GM13976 (cell line): ENCODE results near the gene SOD3.

Experiments
- DNase-seq: peaks from one replicate; pipeline ENCODE4 v3.0.0; 2012; ENCODE audit warnings: low spot score
- in situ Hi-C: fragments of 300-500 bp; cut with MboI; formaldehyde crosslinking; loops from one replicate; pipeline ENCODE4 v1.12.0; 2022; ENCODE audit warnings: low sequenced_read_pairs, mixed read lengths, inconsistent platforms; ENCODE audit not compliant: unreplicated experiment
- TF ChIP-seq, protein P1 (sequence below): IDR thresholded peaks from 2 replicates; pipeline ENCODE4 v1.5.1; 2012; ENCODE audit warnings: borderline replicate concordance, mild to moderate bottlenecking; ENCODE audit not compliant: insufficient read depth; ENCODE audit errors: extremely low read depth, missing control alignments, control extremely low read depth

Gene SOD3

DNA sequence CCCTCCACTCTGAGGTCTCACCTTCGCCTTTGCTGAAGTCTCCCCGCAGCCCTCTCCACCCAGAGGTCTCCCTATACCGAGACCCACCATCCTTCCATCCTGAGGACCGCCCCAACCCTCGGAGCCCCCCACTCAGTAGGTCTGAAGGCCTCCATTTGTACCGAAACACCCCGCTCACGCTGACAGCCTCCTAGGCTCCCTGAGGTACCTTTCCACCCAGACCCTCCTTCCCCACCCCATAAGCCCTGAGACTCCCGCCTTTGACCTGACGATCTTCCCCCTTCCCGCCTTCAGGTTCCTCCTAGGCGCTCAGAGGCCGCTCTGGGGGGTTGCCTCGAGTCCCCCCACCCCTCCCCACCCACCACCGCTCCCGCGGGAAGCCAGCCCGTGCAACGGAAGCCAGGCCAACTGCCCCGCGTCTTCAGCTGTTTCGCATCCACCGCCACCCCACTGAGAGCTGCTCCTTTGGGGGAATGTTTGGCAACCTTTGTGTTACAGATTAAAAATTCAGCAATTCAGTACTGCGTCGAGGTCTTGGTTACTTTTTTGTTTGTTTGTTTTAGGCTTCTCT lies 5.0 kb downstream of the SOD3 start:
- peak; percentile 41 for DNase-seq
- TF ChIP-seq, protein P1, sequence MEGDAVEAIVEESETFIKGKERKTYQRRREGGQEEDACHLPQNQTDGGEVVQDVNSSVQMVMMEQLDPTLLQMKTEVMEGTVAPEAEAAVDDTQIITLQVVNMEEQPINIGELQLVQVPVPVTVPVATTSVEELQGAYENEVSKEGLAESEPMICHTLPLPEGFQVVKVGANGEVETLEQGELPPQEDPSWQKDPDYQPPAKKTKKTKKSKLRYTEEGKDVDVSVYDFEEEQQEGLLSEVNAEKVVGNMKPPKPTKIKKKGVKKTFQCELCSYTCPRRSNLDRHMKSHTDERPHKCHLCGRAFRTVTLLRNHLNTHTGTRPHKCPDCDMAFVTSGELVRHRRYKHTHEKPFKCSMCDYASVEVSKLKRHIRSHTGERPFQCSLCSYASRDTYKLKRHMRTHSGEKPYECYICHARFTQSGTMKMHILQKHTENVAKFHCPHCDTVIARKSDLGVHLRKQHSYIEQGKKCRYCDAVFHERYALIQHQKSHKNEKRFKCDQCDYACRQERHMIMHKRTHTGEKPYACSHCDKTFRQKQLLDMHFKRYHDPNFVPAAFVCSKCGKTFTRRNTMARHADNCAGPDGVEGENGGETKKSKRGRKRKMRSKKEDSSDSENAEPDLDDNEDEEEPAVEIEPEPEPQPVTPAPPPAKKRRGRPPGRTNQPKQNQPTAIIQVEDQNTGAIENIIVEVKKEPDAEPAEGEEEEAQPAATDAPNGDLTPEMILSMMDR = no peak
- in situ Hi-C loops = no loop called here

DNA sequence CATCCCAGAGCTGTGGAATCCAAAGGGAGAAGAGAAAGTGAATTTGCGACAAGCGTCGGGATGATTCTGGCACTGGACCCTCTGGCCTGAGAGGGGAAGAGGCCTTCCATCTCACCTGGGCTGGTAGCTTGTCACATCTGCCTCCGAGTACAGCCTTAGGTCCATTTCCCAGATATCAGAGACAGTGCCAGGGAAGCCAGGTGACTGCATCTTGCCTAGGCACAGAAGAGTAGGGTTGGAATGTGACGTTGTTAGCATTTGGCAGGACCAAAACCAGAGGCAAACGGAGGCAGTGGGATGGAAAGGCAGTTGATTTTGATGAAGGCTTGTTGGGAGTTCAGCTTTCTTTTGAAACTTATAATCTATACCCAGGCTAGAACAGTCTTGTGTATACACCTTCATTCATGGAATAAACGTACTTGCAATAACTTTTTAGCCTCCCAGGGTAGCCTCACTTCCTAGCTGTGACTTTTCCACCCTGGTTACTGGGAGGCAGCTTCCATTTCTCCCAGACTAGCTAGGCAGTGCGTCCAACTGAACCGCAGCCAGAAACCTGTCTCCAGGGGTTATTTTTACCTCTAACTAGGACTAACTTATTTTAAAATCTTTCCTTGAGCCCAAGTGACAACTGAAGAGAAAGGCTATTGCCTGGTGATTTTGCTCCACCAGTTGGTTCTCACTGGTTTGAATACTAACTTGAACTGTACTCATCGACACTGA lies 5.9 kb downstream of the SOD3 start:
- no peak for DNase-seq

DNA sequence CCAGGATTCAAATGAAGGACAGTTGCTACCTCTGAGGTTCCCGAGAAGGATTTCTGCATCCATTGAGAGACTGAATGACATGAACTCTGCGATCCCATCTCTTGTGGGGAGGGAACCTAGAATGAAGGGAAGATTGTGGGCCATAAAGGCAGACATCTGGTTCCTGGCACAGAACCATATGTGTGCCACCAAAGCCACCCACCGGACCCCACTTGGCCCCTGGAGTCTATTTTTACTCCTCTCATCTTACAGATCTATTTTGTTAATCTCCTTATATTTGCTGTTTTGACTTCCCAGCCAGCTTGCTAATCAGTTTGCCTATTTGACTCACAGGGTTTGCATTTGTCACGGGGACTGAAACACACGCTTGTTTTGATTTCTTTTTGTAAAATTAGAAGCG lies 7.3 kb downstream of the SOD3 start:
- TF ChIP-seq, protein P1 = no peak
- in situ Hi-C loops = no loop called here
- DNase-seq = no peak

More for the DNA sequence above, 5.9 kb downstream of the SOD3 start:
- TF ChIP-seq, protein P1 = no peak
- in situ Hi-C loops = no loop called here

DNA sequence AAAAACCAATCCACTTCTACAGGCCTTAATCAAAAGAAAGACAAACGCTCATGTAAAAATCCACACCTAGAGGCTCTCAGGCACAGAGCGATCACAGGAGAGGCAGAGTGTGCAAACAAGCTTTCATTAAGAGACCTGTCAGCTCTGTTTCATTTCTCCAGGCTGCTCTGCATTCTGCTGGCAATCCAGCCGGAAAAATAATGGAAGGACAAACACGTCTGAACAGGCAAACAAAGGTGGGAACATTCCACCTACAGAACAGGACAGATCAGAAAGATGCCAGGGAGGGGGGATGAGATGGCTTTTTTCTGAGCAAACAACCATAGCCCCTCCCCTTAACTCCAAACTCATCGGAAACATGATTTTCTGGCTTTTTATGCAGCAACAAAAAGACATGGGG lies 9.7 kb downstream of the SOD3 start:
- in situ Hi-C loops = no loop called here
- no peak for DNase-seq
- TF ChIP-seq, protein P1 = no peak

DNA sequence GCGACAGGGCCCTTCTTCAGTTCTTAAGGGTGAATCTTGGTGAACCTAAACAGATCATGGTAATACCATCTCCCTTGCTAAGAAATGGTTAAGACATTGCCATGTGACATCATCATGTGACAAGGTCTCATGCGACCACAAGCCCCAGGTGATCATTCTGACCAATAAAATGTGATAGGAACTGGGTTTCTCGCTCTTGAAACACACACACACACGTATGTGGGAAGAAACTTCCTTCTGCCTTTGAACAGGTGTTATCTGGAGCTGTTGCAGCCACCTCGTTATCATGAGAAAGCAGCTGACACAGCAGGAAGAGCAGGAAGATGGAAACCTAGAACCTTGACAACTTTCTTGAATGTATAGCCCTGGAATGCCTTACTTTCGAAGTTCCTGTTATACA lies 10.2 kb downstream of the SOD3 start:
- in situ Hi-C loops = no loop called here
- TF ChIP-seq, protein P1 = no peak
- DNase-seq = no peak

DNA sequence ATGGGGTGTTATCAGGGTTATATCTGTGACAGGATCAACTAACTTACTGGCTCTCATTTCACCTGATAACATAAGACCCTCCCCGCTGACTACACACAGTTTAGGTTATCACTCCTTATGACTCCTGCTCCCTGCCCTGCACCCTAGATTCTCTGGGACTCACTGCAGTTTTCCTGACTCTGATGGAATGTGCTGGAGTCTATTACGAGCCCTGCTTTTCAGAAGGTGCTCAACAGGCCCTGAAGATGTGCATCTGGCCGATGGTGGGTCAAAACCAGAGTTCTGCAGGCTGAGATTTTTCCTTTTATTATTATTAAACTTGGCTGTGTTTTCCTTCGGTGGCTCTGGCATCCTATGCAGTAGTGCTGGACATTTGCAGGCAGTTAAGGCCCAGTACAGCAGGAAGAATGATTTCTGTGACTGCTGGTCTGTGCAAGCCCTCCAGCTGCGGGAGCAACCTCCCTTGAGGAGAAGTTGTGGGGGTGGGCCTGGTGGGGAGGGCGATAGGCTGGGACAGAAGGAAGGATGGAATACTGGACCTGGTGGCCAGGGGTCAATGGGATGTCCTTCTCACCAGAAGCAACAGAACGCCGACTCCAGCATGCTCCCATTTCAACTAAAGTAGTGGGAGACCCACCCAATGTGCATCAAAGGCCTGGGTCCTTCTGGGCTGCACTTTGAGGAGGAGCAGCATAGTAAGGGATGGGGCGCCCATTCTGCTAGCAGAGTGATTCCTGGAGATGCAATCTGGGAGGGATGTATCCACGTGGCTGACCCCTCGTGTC lies 11.0 kb downstream of the SOD3 start:
- DNase-seq = no peak
- in situ Hi-C loops = no loop called here
- TF ChIP-seq, protein P1 = no peak
